GM23248 (cell line): Measurements from ENCODE around the gene ADGRG2. TPM values are rescaled to one million over a fixed set of nuclear protein-coding genes. Genes with fewer than 3 reads are reported as not detected.

Source experiments
- DNase-seq: peaks from one replicate; pipeline ENCODE4 v3.0.0-alpha.2; 2015
- H2AFZ ChIP-seq: fragments of 200-600 bp; sonication (generic); 2 replicates; pipeline ENCODE4 v1.6.1; 2016; ENCODE audit warnings: antibody characterized with exemption
- H3F3A ChIP-seq: fragments of 200-600 bp; sonication (generic); 2 replicates; pipeline ENCODE4 v1.6.1; 2016; ENCODE audit warnings: mild to moderate bottlenecking, antibody characterized with exemption, mixed run types; ENCODE audit not compliant: insufficient read depth
- H3K27ac ChIP-seq: fragments of 200-600 bp; sonication (generic); 2 replicates; pipeline ENCODE4 v1.5.1; 2016; ENCODE audit warnings: mild to moderate bottlenecking
- H3K27me3 ChIP-seq: fragments of 200-600 bp; sonication (generic); replicated peaks from 2 replicates; pipeline ENCODE4 v1.6.1; 2016; ENCODE audit warnings: mild to moderate bottlenecking; ENCODE audit not compliant: insufficient read depth
- H3K36me3 ChIP-seq: fragments of 200-600 bp; sonication (generic); 2 replicates; pipeline ENCODE4 v1.6.1; 2016; ENCODE audit warnings: low read depth, mild to moderate bottlenecking
- H3K4me1 ChIP-seq: fragments of 200-600 bp; sonication (generic); 2 replicates; pipeline ENCODE4 v1.6.1; 2016; ENCODE audit warnings: mild to moderate bottlenecking; ENCODE audit not compliant: insufficient read depth
- H3K4me2 ChIP-seq: fragments of 200-600 bp; sonication (generic); one replicate; pipeline ENCODE4 v1.6.1; 2016; ENCODE audit warnings: mild to moderate bottlenecking; ENCODE audit not compliant: unreplicated experiment
- H3K4me3 ChIP-seq: fragments of 200-600 bp; sonication (generic); 2 replicates; pipeline ENCODE4 v1.5.1; 2016; ENCODE audit warnings: mild to moderate bottlenecking
- H3K79me2 ChIP-seq: fragments of 200-600 bp; sonication (generic); 2 replicates; pipeline ENCODE4 v1.6.1; 2016; ENCODE audit warnings: mild to moderate bottlenecking; ENCODE audit not compliant: insufficient read depth
- H3K9ac ChIP-seq: fragments of 200-600 bp; sonication (generic); 2 replicates; pipeline ENCODE4 v1.6.1; 2016; ENCODE audit warnings: mild to moderate bottlenecking
- H3K9me2 ChIP-seq: fragments of 200-600 bp; sonication (generic); 2 replicates; pipeline ENCODE4 v1.6.1; 2016; ENCODE audit warnings: mixed run types, mild to moderate bottlenecking, moderate library complexity; ENCODE audit not compliant: insufficient read depth
- H3K9me3 ChIP-seq: fragments of 200-600 bp; sonication (generic); one replicate; pipeline ENCODE4 v1.6.1; 2017; ENCODE audit warnings: low read depth
- H4K20me1 ChIP-seq: fragments of 200-600 bp; sonication (generic); 2 replicates; pipeline ENCODE4 v1.6.0; 2016; ENCODE audit not compliant: insufficient read depth
- EZH2 ChIP-seq: fragments of 200-600 bp; sonication (generic); IDR thresholded peaks from 2 replicates; pipeline ENCODE4 v1.6.1; 2018; ENCODE audit warnings: antibody characterized with exemption, mild to moderate bottlenecking; ENCODE audit not compliant: insufficient read depth, poor library complexity, severe bottlenecking
- EZH2phosphoT487 ChIP-seq: fragments of 200-600 bp; sonication (generic); IDR thresholded peaks from 2 replicates; pipeline ENCODE4 v1.6.1; 2018; ENCODE audit warnings: antibody characterized with exemption, moderate library complexity, mild to moderate bottlenecking, low read depth; ENCODE audit not compliant: insufficient read depth
- WGBS, 2 experiments: methylation state at CpG; one replicate each; pipeline ENCODE4 v1.1.6; 2015 to 2017; ENCODE audit warnings: low lambda C conversion rate in 2 of 2, low coverage in 1 of 2; ENCODE audit errors: missing lambda C conversion rate in 2 of 2; 5-methylcytosine and 5-hydroxymethylcytosine counted together
- in situ Hi-C: fragments of 300-500 bp; cut with MboI; formaldehyde crosslinking; loops from 2 replicates; pipeline ENCODE4 v1.15.0; 2020
- polyA plus RNA-seq: library from polyadenylated mRNA; unstranded; fragments of >200 nt; fragmentation: Nextera tagmentation; extraction: Ambion mirVana; gene quantifications from 2 replicates; pipeline ENCODE4 v1.2.1, GENCODE V29; 2016
- total RNA-seq: library from RNA; depleted of rRNA; stranded (reverse); fragments of >200 nt; shearing (Covaris generic); gene quantifications from 2 replicates; pipeline ENCODE4 v1.2.3, GENCODE V29; 2014

ADGRG2 gene
- total and polyA plus RNA-seq, 2 experiments from 2014 or later: 0.10 TPM; not detected in 1

DNA sequence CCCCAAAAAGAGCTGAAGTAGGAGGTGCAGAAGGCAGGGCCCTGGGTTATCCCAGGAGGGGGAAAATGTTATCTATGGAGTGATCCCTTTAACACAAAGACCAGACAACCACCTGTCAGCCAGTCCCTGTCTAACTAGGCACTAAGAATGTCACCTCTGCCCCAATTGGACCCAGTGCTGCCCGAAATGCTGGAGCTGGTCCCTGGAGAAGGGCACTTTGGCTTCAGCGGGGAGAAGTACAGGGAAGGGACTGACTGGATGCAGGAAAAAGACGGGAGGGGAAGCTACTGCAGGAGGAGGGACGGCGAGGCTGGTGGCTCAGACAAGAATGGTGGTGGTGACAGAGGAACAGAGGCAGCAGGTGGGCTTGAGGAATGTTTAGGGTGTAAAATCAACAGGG lies 155.6 kb downstream of the ADGRG2 start:
- no peaks in the 10 kb centered on the region for H3K27me3 ChIP-seq
- 86 to 100% methylated on average over 3 to 5 of the region's 5 CpGs for WGBS, 2 experiments
- no peak for DNase-seq
- H3K9me2 ChIP-seq: no peaks in the 10 kb centered on the region
- H3K9me3 ChIP-seq: no peaks in the 10 kb centered on the region
- no peak overlapping the region for H3K27ac ChIP-seq
- peaks cover 8% of the 10 kb centered on the region; the same call in 1 of the 2 replicates for H3K4me1 ChIP-seq
- in situ Hi-C loops: no loop called here
- no peak overlapping the region for H3K4me2 ChIP-seq
- no peak overlapping the region for H3K4me3 ChIP-seq
- H2AFZ ChIP-seq: no peak overlapping the region
- H4K20me1 ChIP-seq: no peaks in the 10 kb centered on the region
- no peak overlapping the region for H3K9ac ChIP-seq
- peaks cover 6% of the 10 kb centered on the region; the same call in 1 of the 2 replicates for H3F3A ChIP-seq
- TF ChIP-seq EZH2phosphoT487 (no peak), EZH2 (no peak)
- no peaks in the 10 kb centered on the region for H3K36me3 ChIP-seq
- no peaks in the 10 kb centered on the region; the same call in 1 of the 2 replicates for H3K79me2 ChIP-seq

DNA sequence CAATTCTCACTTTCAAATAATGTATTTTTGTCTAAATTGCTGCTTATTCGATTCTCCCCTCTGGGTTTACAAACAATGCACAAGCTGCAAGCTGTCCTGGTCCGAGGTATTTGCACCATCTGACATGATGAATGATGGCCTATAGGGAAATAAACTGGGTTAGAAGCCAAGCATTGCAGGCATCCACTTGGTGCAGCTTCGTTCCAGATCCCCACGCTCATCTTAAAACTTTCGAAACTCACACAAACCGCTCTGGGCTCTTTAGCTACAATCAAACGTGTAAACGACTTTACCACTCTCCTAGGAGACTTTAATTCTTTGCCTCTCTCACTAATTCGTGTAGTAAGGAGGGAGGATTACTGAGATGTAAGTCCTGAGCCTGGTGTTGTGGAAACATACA lies 157.4 kb downstream of the ADGRG2 start:
- 71 to 78% methylated on average over 9 of the region's 9 CpGs for WGBS, 2 experiments

DNA sequence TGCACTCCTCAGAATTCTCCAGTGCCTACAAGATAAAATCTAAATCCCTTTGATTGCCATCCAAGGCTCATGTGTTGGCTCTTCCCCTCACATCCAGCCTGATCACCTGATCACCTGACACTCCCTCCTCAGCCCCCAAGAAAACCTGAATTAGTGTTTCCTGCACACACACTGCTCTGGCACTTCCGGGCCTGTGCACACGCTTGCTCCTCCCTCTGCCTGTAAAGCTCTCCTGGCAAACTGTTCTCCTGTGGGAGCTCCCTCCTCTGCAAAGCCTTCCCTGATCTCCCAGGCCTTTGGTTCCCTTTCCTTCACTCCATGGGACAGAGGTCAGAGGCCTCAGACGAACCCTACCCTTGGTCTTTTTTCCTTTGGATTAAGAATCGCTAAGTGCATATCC lies 158.2 kb downstream of the ADGRG2 start:
- Histone ChIP-seq H3K27me3 (no peaks in the 10 kb centered on the region), H2AFZ (no peak overlapping the region), H3K9ac (no peak overlapping the region), H3K9me2 (no peaks in the 10 kb centered on the region), H3K36me3 (no peaks in the 10 kb centered on the region), H3K27ac (no peak overlapping the region), H3K9me3 (no peaks in the 10 kb centered on the region), H4K20me1 (no peaks in the 10 kb centered on the region), H3K79me2 (peaks cover 14% of the 10 kb centered on the region), H3F3A (peaks cover 10% of the 10 kb centered on the region; the same call in 1 of the 2 replicates), H3K4me2 (no peak overlapping the region), H3K4me1 (peaks cover 13% of the 10 kb centered on the region; the same call in 1 of the 2 replicates), H3K4me3 (no peak overlapping the region)
- DNase-seq: no peak
- TF ChIP-seq EZH2phosphoT487 (no peak), EZH2 (no peak)
- 94 to 100% methylated on average over 4 of the region's 4 CpGs for WGBS, 2 experiments
- in situ Hi-C loops: no loop called here

More for the DNA sequence above, 157.4 kb downstream of the ADGRG2 start:
- Histone ChIP-seq H3K4me1 (peaks cover 13% of the 10 kb centered on the region; the same call in 1 of the 2 replicates), H3K9ac (no peak overlapping the region), H4K20me1 (no peaks in the 10 kb centered on the region), H3K4me3 (no peak overlapping the region), H3K4me2 (no peak overlapping the region), H3K9me3 (no peaks in the 10 kb centered on the region), H3K9me2 (no peaks in the 10 kb centered on the region), H3K27me3 (no peaks in the 10 kb centered on the region), H3K79me2 (peaks cover 8% of the 10 kb centered on the region; the same call in 1 of the 2 replicates), H3F3A (peaks cover 10% of the 10 kb centered on the region; the same call in 1 of the 2 replicates), H3K36me3 (no peaks in the 10 kb centered on the region), H3K27ac (no peak overlapping the region), H2AFZ (no peak overlapping the region)
- DNase-seq: no peak
- in situ Hi-C loops: no loop called here
- TF ChIP-seq EZH2 (no peak), EZH2phosphoT487 (no peak)

DNA sequence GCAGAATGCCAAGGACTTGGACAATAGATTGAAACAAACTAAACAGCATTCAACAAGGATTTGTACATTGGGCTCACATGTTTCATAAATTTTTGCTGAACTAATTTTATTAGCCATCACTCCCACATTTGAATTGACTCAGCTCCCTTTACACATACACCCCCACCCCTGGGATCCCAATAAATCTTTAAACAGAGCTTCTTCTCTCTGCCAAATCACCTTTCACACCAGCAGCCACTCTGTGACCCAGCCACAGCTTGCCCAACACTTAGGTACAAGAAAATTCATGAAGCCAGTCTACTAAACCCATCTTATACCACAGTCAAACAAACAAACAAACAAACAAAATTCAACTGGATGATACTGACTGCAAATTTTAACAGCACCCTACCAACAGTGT lies 159.9 kb downstream of the ADGRG2 start:
- Histone ChIP-seq H3K27ac (peak overlapping the region; percentile 41; the same call in 1 of the 2 replicates), H3K27me3 (no peaks in the 10 kb centered on the region), H3K79me2 (peaks cover 18% of the 10 kb centered on the region; the same call in 1 of the 2 replicates), H4K20me1 (no peaks in the 10 kb centered on the region), H3K4me1 (peaks cover 13% of the 10 kb centered on the region; the same call in 1 of the 2 replicates), H3K4me2 (peak overlapping the region; percentile 49), H2AFZ (no peak overlapping the region), H3K9me3 (no peaks in the 10 kb centered on the region), H3K9ac (no peak overlapping the region; the same call in 1 of the 2 replicates), H3F3A (peaks cover 10% of the 10 kb centered on the region; the same call in 1 of the 2 replicates), H3K36me3 (no peaks in the 10 kb centered on the region), H3K4me3 (no peak overlapping the region), H3K9me2 (no peaks in the 10 kb centered on the region)
- no peak for TF ChIP-seq EZH2phosphoT487
- TF ChIP-seq EZH2: no peak
- in situ Hi-C loops: no loop called here
- no peak for DNase-seq
